ENCODE results near the gene SHANK1. TPM values are rescaled to one million over a fixed set of nuclear protein-coding genes. Genes with fewer than 3 reads are reported as not detected.
"Not testable (repeated sequence)": the region's sequence is repeated elsewhere in the genome, so short reads cannot be mapped to it uniquely, and the experiment has no call there.

The SHANK1 gene
- 38.7 TPM for polyA plus RNA-seq (ENCODE audit: insufficient read length)

GRCh38 chr19:50719566-50719965 lies at the start of gene SHANK1:
Gene SHANK1, minus strand, starts transcription at chr19:50719802. Its CDS starts 2,883 bp downstream, at chr19:50716919.
- no peak for DNase-seq

- DNase-seq: no peak
Measured at GRCh38 chr19:50768277-50768676, 48.7 kb upstream of the SHANK1 start.

GRCh38 chr19:50767263-50767662 lies 47.7 kb upstream of the SHANK1 start:
- not testable (repeated sequence) for DNase-seq

- not testable (repeated sequence) for DNase-seq
Measured at GRCh38 chr19:50766746-50767145, 47.1 kb upstream of the SHANK1 start.

- DNase-seq: no peak
Measured at GRCh38 chr19:50764409-50764808, 44.8 kb upstream of the SHANK1 start.

GRCh38 chr19:50763521-50763920 lies 43.9 kb upstream of the SHANK1 start:
- DNase-seq: not testable (repeated sequence)

GRCh38 chr19:50761501-50761900 lies 41.9 kb upstream of the SHANK1 start:
- not testable (repeated sequence) for DNase-seq

- no peak for DNase-seq
Measured at GRCh38 chr19:50759886-50760285, 40.3 kb upstream of the SHANK1 start.

- not testable (repeated sequence) for DNase-seq
Measured at GRCh38 chr19:50759076-50759475, 39.5 kb upstream of the SHANK1 start.

- not testable (repeated sequence) for DNase-seq
Measured at GRCh38 chr19:50757624-50758023, 38.0 kb upstream of the SHANK1 start.

- DNase-seq: not testable (repeated sequence)
Measured at GRCh38 chr19:50756244-50756643, 36.6 kb upstream of the SHANK1 start.

- DNase-seq: no peak
Measured at GRCh38 chr19:50753879-50754278, 34.3 kb upstream of the SHANK1 start.

- DNase-seq: no peak
Measured at GRCh38 chr19:50750010-50750409, 30.4 kb upstream of the SHANK1 start.

GRCh38 chr19:50749490-50749889 lies 29.9 kb upstream of the SHANK1 start:
- DNase-seq: no peak

- DNase-seq: not testable (repeated sequence)
Measured at GRCh38 chr19:50747141-50747540, 27.5 kb upstream of the SHANK1 start.

- DNase-seq: no peak
Measured at GRCh38 chr19:50745221-50745620, 25.6 kb upstream of the SHANK1 start.

- DNase-seq: no peak
Measured at GRCh38 chr19:50743537-50743936, 23.9 kb upstream of the SHANK1 start.

- DNase-seq: no peak
Measured at GRCh38 chr19:50741179-50741933, 21.8 kb upstream of the SHANK1 start.

- DNase-seq: no peak
Measured at GRCh38 chr19:50739914-50740426, 20.4 kb upstream of the SHANK1 start.

- DNase-seq: no peak
Measured at GRCh38 chr19:50739132-50739913, 19.7 kb upstream of the SHANK1 start.

GRCh38 chr19:50736338-50736737 lies 16.7 kb upstream of the SHANK1 start:
- DNase-seq: no peak

GRCh38 chr19:50735869-50736268 lies 16.3 kb upstream of the SHANK1 start:
- no peak for DNase-seq

GRCh38 chr19:50729894-50730293 lies 10.3 kb upstream of the SHANK1 start:
- DNase-seq: no peak

Data from hindlimb muscle (tissue), 1 donor.